Activated CD8-positive, alpha-beta memory T cell treated with anti-CD3 and anti-CD28 coated beads for 48 hours (primary cell): ENCODE data around the gene YARS1.

Experiments used
- DNase-seq, 3 experiments: peaks; one replicate each; pipeline ENCODE4 v3.0.0-alpha.2; 2020; ENCODE audit warnings: low read depth in 2 of 3, low spot score in 2 of 3

YARS1 gene

DNA sequence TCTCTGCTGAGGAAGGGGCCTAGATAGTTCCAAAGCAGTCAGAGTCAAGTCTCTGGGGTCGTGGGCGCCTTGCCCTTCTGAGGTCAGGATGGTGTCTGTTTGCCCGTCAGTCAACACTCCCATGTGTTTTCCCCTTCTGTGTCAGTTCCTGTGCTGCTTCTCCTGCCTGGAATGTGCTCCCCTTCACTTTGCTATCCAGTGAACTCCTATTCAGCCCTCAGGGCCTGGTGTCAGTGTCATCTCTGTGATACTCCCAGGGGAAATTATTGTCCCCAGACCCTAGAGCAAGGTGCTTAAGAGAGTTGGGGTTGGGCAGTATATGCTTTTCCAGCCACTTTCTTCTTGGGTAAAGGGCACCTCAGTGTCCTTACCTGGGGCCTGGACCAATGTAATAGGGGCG is 68.8 kb downstream of the YARS1 start:
- no peak for DNase-seq

DNA sequence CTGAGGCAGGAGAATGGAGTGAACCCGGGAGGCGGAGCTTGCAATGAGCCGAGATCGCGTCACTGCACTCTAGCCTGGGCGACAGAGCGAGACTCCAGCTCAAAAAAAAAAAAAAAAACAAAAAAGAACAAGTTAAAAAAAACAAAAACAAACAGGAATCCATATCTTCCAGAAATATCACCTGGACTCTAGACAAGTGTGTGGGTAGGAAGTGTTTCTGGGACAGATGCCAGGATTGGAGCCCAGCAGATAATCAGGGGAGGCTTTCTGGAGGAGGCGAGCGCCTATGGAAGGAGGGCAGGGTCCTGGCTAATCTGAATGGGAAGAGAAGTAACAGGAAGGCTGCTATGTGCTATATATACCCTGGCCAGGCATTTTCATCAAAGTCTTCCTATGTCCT is 71.0 kb downstream of the YARS1 start:
- DNase-seq, result no peak

DNA sequence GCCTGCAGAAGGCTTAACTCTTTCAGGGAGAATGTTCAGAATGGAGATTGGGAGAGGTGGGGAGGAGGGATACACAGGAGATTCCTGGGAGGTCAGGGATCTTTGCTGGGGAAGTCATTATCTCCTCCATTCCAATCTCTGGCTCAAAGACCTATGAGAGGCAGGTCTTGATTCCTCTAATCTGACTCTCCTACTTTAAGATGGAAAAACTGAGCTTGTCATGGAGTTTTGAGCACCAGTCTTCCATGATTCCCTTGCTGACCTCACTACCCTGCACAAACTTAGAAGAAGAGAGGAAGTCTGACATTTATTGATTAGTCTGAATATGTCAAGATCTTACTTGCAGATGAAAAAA is 73.1 kb downstream of the YARS1 start:
- DNase-seq, result no peak

DNA sequence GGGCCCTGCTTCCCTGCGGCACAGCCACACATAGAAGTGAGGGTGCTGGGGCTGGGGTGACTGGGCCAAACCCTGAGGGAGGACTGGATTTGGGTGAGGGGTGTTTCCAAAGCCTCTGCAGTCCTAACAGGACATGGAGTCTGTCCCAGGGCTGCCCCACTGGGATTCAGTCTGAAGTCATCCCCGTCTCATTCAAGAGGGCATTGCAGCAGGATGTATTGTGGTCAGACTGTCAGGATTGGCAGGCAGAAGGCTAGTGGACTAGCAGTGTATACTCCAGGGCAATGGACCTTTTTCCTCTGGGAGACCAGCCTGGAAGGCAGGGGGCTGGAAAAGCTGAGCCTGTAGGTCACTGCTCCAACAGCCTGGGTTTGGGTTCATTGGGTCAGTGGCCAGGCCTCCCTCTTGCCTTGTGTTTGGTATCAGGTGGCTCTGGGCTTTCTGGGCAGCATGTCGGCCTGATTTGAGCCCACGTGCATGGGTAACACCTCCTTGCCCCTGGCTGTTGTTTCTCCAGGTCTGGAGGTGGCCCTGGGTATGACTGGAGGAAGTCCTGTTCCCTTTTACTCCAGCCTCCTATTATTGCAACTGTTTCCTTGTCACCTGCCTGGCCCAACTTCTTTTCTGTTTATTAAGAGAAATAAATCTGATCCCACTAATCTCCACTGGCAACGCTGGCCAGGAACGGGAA is 73.6 kb downstream of the YARS1 start:
- no peak for DNase-seq

DNA sequence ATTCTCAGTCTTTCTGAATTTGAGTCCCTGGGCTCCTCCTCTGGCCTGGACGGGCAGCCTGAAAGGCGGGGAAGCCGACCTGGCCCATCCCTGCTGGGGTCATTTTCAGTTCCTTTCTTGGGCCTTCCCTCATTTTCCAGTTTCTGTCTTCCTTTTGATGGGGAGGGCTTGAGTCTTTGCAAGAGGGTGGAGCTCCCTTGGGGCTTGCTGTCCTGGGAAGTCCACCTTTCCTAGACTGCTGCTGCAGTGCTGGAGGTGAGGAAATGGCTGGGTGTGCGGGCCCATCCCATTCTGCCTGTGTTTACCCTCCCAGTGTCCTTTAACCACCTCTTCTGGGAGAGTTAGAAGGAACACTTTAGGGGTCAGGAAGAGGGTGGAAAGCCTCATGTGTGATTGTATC is 74.2 kb downstream of the YARS1 start:
- no peak for DNase-seq

DNA sequence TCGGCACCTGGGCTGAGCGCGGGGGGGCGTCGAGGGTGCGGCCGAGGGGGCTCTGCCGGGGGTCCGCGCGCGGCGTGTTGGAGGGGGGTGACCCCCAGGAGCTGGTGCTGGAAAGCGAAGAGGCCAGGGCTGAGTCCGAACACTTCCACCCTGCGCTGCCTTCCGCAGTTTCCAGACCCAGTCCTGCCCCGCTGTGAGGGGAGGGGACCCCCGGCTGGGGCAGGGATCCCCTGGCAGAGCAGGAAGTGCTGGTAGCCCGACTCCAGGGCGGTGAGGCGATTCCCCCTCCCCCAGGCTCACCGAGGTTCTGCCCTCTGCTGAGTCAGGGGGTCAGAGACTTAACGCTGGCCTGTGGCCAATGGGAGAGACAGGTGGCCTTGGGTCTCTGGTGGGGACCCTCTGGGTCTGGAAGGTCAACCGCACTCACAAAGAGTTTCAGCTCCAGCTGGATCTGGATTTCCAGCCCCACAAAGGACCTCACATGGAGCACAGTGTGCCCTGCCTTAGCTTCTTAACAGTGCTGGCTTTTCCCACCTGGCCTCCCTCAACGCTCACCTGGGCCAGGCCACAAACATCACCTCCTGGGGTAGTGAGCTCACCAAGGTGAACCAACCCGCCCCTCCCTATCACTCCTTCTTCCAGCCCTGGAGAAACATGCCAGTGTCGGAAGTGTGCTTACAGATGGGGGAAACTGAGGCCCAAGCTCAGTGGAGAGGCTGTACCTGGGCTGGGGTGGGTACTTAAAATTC is 74.8 kb downstream of the YARS1 start:
- DNase-seq, result no peak

DNA sequence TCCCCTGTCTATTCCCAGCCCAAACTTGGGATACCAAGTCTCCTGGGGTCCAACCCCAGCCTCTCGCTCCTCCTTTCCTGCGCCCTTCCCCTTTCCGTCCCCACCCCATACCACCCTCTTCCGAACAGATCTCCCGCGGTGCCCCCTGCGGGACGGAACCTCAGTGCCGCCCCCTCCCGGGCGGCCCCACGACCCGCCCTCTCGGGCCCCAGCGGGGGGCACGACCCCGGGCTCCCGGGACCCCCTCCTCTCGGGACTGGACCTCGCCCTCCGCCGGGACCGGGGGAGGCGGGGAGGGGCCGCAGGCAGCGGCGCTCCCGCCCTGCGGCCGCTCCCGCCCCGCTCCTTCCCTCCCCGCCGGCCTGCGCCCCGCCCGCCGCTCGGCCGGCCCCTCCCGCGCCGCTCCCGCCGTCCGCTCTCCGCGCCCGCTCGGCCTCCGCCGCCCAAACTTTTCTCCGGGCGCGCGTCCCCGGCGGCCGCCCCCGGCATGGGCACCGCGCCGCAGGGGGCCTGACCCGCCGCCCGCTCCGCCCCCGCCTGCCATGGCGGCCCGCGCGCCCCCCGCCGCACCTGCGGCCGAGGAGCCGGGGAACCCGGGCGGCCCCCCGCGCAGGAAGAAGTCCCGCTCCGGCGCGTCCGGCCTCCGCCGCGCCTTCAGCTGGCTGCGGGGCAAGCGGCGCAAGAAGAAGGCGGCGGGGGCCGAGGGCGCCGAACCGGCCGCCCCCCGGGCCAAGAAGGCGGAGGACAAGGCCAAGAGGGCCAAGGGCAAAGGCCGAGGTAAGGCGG is 75.6 kb downstream of the YARS1 start:
- no peak for DNase-seq

DNA sequence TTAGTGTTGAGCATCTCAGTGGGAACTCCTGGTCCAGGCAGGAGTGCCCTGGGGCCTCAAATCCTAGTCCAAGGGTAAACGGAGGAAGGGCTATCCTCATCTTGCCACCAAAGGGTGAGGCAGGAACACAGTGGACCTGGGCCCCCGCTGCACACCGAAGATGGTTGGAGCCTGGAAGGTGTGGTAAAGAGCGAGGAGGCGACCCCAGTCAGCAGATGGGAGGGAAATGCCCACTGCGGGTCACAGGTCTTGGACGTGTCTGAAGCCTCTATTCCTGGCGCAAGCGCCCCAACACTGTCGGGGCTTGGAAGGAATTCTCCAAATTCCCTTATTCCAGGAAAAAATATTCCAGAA is 76.1 kb downstream of the YARS1 start:
- DNase-seq, result no peak

DNA sequence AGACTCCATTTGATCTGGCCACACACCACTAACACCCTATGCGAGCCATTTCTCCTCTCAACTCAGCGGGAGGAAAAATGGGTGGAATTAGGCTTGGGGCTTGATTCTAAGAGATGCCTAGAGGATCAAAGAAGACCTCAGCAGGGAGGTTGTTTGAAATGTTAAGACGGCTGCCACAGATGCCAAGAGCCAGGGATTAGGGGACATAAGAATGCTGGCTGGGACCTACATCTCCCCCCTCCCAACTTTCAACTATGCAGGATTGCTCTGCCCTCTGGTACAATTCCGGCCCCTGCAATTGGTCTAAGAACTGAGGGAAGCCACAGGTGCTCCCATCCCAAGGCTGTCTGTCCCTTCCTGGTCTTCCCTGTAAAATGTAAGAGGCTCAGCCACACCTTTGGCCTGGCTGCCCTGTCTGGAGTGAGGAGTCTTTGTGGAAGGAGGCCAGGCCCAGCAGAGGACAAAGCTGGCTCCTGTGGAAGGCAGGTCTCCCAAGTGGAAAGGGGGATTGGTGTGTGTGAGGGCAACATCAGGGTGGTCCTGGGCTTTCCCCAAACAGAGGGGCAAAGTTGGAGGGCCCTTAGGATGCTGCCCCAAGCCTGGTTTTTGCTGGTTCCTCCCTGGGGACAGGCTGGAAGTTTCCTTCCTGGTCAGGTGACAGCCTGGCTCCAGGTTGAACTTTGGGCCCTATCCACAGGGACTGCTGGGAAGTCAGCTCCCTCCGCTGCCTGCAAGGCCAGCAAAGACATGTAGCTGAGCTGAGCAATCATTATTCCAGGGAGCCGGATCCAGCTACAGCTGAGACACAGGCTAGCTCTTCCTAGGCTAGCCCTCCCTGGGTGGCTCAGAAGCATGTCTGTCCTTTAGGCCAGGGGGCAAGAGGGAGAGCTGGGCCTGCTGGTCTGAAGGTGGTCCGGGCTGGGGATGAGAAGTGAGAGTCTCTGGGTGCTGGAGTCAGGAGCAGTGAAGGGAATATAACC is 80.1 kb downstream of the YARS1 start:
- DNase-seq, result no peak

DNA sequence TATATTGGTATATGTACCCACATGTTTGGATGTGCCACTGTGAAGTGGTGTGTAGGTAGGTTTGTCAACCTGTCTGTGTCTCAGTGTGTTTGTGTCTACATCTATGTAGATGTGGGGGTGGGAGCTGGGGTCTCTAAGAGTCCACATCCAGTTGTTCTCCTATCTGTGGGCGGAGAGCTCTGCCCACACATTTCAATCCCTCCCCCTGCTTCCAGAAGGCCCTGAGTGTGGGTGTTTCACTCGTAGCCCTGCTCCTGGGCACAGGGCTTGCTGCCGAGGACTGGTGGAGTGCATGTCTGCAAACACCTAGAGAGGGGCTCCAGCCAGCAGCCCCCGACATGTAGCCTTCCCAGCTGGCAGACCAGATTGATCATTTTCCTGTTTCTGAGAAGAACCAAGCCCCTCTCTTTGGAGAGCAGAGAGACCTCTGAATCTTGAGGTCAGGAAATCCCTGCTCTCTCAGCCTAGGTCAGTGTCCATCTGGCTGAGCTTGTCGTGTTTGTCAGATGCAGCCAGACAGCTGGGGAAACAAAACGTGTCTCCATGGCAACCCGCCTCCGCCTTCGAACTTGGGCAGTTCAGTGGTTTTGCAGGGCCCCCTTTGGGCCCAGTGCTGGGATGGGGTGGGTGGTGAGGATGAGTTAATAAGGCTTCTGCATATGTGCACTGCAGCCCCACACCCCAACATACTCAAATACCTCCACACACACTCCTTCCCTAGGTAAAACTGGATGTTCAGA is 83.4 kb downstream of the YARS1 start:
- no peak for DNase-seq

DNA sequence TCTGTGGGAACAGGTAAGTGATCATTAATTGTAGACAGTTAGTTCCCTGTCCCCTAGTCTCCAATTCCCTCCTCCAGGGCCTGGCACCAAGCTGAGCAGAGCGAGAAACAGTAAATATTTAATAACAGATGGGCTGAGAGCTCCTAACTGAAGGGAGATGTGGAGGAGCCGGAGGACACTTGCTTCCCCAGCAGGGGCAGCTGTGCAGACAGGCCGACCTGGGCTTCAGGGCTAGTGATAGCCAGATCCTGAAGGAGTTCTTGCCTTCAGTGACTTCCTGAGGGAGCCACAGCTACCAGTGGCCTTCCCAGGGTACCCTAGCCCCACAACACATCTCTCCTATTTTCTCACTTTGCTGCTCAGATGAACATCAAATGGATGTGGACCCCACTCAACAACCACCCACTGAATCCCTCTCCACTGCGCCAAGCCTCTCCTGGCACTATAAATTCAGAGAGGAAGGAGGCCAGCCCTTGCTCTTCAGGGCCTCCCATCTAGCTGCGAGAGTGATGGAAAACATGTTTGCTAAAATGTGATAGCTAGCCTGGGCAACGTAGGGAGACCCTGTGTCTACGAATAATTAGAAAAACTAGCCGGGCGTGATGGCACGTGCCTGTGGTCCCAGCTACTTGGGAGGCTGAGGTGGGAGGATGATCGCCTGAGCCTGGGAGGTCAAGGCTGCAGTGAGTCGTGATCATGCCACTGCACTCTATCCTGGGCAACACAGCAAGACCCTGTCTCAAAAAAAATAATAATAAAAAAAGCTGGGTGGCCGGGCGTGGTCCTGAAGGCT is 87.7 kb downstream of the YARS1 start:
- no peak for DNase-seq

DNA sequence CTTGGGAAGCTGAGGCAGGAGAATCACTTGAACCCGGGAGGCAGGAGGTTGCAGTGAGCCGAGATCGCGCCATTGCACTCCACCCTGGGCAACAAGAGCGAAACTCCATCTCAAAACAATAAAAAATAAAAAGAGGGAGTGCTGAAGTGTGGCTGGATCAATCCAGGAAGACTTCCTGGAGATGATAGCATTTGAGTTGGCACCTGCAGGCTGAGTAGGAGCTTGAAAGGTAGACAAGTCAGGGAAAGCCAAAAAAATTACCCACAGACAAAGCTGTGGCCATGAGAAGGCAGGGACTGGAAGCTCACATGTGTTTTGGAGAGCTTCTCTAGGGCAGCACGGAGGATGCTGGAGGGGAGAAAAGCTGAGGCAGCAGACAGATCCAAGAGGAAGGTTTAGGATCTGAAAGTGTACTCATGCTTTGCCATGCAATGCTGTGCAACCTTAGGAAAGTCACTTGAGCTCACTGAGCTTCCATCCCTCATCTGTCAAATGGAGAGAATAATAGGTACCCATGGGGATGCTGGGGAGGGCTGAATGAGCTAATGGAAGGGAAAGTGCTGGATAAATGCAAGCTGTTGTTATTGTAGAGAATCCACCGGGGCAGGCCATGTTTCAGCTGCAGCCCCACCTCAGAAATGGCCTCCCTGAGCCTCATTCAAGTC is 88.6 kb downstream of the YARS1 start:
- DNase-seq, result no peak

DNA sequence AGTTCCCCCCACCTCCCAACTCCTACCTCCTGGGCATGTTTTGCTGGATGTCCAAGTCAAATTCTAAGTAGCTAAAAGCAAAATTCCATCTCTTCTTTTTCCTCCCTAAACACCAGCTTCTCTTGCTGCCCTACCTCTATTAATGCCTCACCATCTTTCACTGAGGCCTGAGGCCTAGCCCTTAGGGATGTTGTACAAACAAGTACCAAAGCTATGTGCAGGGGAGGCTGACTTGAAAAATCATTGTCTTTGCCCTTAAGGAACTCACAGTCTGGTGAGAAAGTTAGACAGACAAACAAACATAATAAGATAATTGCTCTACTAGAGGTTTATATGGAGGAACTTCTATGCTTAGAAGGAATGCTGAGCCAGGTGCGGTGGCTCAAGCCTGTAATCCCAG is 89.3 kb downstream of the YARS1 start:
- no peak for DNase-seq

DNA sequence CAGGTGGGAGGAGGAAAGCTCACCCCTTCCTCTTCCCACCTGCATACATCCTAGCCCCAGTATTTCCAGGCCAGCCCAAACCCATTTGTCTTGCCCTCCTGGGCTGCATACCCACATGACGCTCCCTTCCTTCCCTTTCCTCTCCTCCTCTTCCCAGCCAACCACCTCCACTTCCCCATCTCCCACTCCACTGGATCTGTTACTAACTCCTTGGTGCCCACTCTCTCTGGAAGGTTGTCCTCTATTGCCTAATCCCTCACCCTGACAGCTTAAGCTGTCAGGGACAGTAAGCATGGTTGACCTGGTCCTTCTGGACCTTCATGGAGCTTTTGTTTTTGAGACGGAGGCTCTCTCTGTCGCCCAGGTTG is 91.6 kb downstream of the YARS1 start:
- DNase-seq, result no peak
